Parathyroid adenoma (tissue), 2 donors: ENCODE data around the gene GPR155.
"Not testable (repeated sequence)": the region's sequence is repeated elsewhere in the genome, so short reads cannot be mapped to it uniquely, and the experiment has no call there.

Source experiments
- H2AFZ ChIP-seq: fragments of 300-600 bp; sonication (generic); one replicate; pipeline ENCODE4 v1.7.0; 2017; ENCODE audit warnings: antibody characterized with exemption, mild to moderate bottlenecking
- H3K27ac ChIP-seq: fragments of 300-600 bp; sonication (generic); one replicate; pipeline ENCODE4 v1.7.0; 2017
- H3K27me3 ChIP-seq: fragments of 300-600 bp; sonication (generic); one replicate; pipeline ENCODE4 v1.7.0; 2017; ENCODE audit warnings: low read length; ENCODE audit not compliant: control insufficient read depth, insufficient read depth
- H3K36me3 ChIP-seq: fragments of 300-600 bp; sonication (generic); one replicate; pipeline ENCODE4 v1.7.0; 2017; ENCODE audit warnings: low read length; ENCODE audit not compliant: control insufficient read depth, insufficient read depth
- H3K4me1 ChIP-seq: fragments of 300-600 bp; sonication (generic); one replicate; pipeline ENCODE4 v1.7.0; 2017; ENCODE audit warnings: control low read depth
- H3K4me2 ChIP-seq: fragments of 300-600 bp; sonication (generic); one replicate; pipeline ENCODE4 v1.7.0; 2017; ENCODE audit warnings: low read length
- H3K4me3 ChIP-seq: fragments of 300-600 bp; sonication (generic); one replicate; pipeline ENCODE4 v1.7.0; 2017; ENCODE audit warnings: low read depth, low read length
- H3K79me2 ChIP-seq: fragments of 300-600 bp; sonication (generic); one replicate; pipeline ENCODE4 v1.7.0; 2017; ENCODE audit warnings: control low read depth
- H3K9ac ChIP-seq: fragments of 300-600 bp; sonication (generic); one replicate; pipeline ENCODE4 v1.7.0; 2017; ENCODE audit warnings: mild to moderate bottlenecking
- H3K9me3 ChIP-seq: fragments of 300-600 bp; sonication (generic); one replicate; pipeline ENCODE4 v1.7.0; 2017; ENCODE audit warnings: low read length; ENCODE audit not compliant: control insufficient read depth
- TF ChIP-seq, protein P1 (sequence below): fragments of 300-600 bp; sonication (generic); IDR thresholded peaks from one replicate; pipeline ENCODE4 v1.7.0; 2017; ENCODE audit warnings: antibody characterized with exemption, mild to moderate bottlenecking
- donor health status: primary hyperparathyroidism.

Gene GPR155

DNA sequence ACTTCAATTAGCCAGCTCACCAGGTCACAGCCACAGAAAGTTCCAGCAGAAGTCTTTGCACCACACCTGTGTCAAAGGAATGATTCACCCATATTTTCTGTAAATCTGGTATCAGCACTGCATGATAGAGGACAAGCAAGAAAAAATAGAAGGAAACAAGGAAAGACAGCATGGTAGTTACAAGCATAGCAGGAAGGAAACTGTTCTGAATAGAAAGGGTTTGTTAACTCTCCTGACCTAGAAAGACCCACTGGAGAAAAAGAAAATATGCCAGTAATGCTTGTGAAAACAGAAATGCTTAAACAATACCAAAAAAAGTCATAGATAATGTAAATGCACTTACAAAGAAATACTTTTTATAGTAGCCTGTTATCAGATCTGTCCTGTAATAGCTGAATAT is 50.5 kb downstream of the GPR155 start:
- Histone ChIP-seq H3K9ac (no peak overlapping the region), H3K9me3 (no peaks in the 10 kb centered on the region), H3K27me3 (no peaks in the 10 kb centered on the region), H3K27ac (no peak overlapping the region), H3K4me2 (no peak overlapping the region), H3K4me1 (no peaks in the 10 kb centered on the region), H3K36me3 (no peaks in the 10 kb centered on the region), H3K4me3 (no peak overlapping the region), H2AFZ (no peak overlapping the region), H3K79me2 (no peaks in the 10 kb centered on the region)
- TF ChIP-seq, protein P1, sequence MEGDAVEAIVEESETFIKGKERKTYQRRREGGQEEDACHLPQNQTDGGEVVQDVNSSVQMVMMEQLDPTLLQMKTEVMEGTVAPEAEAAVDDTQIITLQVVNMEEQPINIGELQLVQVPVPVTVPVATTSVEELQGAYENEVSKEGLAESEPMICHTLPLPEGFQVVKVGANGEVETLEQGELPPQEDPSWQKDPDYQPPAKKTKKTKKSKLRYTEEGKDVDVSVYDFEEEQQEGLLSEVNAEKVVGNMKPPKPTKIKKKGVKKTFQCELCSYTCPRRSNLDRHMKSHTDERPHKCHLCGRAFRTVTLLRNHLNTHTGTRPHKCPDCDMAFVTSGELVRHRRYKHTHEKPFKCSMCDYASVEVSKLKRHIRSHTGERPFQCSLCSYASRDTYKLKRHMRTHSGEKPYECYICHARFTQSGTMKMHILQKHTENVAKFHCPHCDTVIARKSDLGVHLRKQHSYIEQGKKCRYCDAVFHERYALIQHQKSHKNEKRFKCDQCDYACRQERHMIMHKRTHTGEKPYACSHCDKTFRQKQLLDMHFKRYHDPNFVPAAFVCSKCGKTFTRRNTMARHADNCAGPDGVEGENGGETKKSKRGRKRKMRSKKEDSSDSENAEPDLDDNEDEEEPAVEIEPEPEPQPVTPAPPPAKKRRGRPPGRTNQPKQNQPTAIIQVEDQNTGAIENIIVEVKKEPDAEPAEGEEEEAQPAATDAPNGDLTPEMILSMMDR: no peak

DNA sequence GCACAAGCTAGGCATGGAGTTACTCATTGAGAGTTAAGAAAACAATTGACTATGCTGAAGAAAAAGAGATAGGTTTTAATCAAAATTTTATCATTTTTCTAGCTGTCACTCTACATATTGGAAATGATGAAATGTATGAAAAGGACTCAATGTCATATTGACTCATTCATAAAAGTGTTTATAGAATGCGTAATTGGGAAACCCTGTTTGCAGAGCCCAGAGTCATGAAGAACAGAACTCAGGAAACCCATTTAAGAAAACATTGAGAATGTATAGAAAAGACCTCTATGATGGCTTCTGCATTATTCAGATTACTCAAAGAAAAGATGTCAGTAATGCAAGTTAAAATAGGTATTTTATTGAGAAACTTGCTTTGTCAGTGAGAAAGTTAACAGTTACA is 54.9 kb downstream of the GPR155 start:
- Histone ChIP-seq H3K79me2 (no peaks in the 10 kb centered on the region), H3K4me1 (no peaks in the 10 kb centered on the region), H3K4me2 (no peak overlapping the region), H2AFZ (no peak overlapping the region), H3K27ac (no peak overlapping the region), H3K9me3 (no peaks in the 10 kb centered on the region), H3K4me3 (no peak overlapping the region), H3K9ac (no peak overlapping the region), H3K36me3 (no peaks in the 10 kb centered on the region), H3K27me3 (no peaks in the 10 kb centered on the region)
- TF ChIP-seq, protein P1: no peak

DNA sequence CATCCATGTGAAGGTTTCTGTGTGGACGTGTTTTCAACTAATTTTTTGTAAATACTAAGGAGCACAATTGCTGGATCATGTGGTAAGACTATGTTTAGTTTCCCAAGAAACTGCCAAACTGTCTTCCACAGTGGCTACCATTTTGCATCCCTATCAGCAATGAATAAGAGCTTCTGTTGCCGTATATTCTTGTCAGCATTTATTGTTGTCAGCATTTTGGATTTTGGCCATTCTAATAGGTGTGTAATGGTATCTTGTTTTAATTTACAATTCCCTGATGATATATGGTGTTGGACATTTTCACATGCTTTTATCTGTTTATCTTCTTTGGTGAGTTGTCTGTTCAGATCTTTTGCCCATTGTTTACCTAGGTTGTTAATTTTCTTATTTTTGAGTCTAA is 56.8 kb downstream of the GPR155 start:
- H3K4me3 ChIP-seq: no peak overlapping the region
- no peaks in the 10 kb centered on the region for H3K27me3 ChIP-seq
- TF ChIP-seq, protein P1: no peak
- no peaks in the 10 kb centered on the region for H3K9me3 ChIP-seq
- no peak overlapping the region for H3K4me2 ChIP-seq
- no peak overlapping the region for H2AFZ ChIP-seq
- no peaks in the 10 kb centered on the region for H3K36me3 ChIP-seq
- no peaks in the 10 kb centered on the region for H3K4me1 ChIP-seq
- no peaks in the 10 kb centered on the region for H3K79me2 ChIP-seq
- H3K27ac ChIP-seq: no peak overlapping the region
- H3K9ac ChIP-seq: no peak overlapping the region

DNA sequence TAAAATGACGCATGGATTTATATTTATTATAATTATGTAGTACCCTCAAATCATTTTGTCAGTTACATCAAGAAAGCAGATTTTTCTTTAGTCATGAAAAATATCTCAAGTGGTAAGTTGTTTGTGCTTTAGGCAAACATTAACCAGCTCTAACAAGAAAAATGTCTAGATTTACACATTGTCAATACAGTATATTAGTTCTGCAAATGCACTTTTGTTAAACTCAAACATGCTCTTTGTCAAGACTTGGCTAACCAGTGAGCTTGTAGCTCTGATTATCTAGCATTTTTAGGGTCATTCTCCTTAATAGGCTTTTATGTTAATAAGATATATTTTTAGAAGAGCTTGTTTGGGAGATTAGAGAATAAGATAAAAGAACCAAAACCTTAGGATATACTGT is 58.6 kb downstream of the GPR155 start:
- no peak overlapping the region for H3K27ac ChIP-seq
- no peaks in the 10 kb centered on the region for H3K36me3 ChIP-seq
- no peaks in the 10 kb centered on the region for H3K4me1 ChIP-seq
- H3K4me3 ChIP-seq: no peak overlapping the region
- no peak overlapping the region for H3K4me2 ChIP-seq
- TF ChIP-seq, protein P1: no peak
- no peak overlapping the region for H3K9ac ChIP-seq
- no peaks in the 10 kb centered on the region for H3K79me2 ChIP-seq
- H2AFZ ChIP-seq: no peak overlapping the region
- H3K27me3 ChIP-seq: no peaks in the 10 kb centered on the region
- no peaks in the 10 kb centered on the region for H3K9me3 ChIP-seq

DNA sequence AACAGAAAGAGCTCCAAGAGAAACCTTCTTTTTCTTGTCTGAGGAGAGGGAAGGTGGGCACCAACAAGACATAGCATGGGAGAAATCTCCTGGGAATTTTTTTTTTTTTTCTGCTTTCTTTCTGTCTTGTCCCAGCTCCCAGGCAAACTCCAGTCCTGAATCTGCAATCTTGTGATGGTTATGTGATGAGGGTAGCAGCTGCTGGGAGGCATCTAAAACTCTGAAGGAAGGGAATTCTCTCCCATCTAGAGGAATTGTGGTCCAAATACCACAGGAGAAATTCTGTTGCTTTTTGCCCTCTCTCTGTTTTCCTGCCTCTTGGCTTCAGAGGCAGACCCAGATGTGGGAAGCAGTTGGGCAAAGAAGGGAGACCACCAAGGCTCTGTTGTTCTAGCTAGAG is 74.6 kb downstream of the GPR155 start:
- Histone ChIP-seq H3K4me2 (no peak overlapping the region), H3K4me3 (no peak overlapping the region), H3K9ac (no peak overlapping the region), H3K36me3 (no peaks in the 10 kb centered on the region), H3K27ac (no peak overlapping the region), H3K9me3 (no peaks in the 10 kb centered on the region), H3K27me3 (no peaks in the 10 kb centered on the region), H3K4me1 (no peaks in the 10 kb centered on the region), H2AFZ (no peak overlapping the region), H3K79me2 (no peaks in the 10 kb centered on the region)
- TF ChIP-seq, protein P1: no peak

DNA sequence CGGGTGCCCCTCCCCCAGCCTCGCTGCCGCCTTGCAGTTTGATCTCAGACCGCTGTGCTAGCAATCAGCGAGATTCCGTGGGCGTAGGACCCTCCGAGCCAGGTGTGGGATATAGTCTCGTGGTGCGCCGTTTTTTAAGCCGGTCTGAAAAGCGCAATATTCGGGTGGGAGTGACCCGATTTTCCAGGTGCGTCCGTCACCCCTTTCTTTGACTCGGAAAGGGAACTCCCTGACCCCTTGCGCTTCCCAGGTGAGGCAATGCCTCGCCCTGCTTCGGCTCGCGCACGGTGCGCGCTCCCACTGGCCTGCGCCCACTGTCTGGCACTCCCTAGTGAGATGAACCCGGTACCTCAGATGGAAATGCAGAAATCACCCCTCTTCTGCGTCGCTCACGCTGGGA is 76.8 kb downstream of the GPR155 start:
- H3K27me3 ChIP-seq, H3K4me1 ChIP-seq, H3K27ac ChIP-seq, H3K4me2 ChIP-seq, H3K4me3 ChIP-seq, H2AFZ ChIP-seq, H3K9ac ChIP-seq, H3K79me2 ChIP-seq, H3K36me3 ChIP-seq, H3K9me3 ChIP-seq: not testable (repeated sequence)
